DMS79 (cell line): ENCODE data around the gene PLD1.
"Not testable (repeated sequence)": the region's sequence is repeated elsewhere in the genome, so short reads cannot be mapped to it uniquely, and the experiment has no call there.

ENCODE experiments used
- DNase-seq: peaks from one replicate; lab custom pipeline; 2025; lab: John Stamatoyannopoulos, UW

PLD1 gene

DNA sequence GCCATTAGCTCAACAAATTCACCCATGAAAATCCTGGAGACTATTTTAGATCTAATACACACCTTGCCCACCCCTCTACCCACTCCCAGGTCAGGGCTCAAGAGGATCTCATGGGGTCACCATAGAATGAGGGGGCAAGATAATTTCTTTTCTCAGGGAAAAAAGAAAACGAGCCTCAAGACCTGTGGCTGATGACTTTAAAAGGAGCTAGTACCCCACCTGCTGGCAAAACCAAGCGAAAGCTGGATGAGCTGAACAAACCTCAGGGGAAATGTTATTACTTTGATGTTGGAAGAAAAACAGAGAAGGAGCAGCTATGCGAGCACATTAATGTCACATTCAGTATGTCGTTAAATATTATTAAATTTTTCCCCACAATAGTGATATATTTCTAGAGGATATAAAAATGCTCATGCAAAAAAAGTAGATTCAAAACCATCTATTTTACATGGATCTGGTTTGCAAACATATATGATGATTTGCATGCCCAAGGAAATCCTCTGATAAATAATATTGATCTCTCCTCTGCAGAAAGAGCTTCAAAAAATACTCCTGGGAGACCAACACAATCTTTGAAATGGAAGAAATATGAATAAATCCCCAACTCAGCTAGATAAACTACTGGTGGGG, 37.7 kb downstream of the PLD1 start:
- DNase-seq: no peak

DNA sequence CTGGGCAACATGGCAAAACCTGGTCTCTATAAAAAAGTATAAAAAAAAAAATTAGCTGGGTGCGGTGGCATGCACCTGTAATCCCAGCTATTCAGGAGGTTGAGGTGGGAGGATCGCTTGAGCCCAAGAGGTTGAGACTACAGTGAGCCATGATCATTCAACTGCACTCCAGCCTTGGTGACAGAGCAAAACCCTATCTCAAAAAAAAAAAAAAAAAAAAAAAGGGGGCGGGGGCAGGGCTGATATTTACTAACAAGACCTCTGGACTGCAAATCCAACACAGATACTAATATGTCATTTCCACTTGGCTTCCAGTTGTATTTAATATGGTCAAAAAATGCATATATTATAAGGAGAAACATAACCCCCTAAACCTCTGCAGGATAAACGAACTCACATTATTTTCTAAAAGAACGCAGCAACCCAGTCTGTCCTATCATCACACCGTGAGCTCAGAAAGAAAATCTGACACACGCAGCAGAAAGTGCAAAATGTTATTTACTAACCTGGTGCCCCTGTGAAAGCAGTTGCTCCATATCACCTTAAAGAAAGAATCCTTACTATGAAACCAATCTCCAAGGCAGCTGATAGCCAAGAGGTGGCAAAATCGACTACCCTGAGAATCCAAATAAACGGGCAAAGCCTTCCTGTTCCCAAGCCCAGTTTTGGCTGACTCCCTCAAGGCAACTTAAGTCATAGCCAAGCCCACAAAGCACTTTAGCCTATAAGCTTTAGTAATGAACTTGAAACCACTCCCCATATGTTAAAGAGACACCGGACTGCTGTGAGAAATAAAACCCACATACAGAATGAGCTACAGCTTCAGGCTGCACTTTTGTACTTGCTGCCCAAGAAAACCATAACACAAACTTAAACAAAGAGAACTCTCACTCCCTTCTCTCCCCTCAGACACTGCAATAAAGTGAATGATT, 39.3 kb downstream of the PLD1 start:
- DNase-seq: no peak

DNA sequence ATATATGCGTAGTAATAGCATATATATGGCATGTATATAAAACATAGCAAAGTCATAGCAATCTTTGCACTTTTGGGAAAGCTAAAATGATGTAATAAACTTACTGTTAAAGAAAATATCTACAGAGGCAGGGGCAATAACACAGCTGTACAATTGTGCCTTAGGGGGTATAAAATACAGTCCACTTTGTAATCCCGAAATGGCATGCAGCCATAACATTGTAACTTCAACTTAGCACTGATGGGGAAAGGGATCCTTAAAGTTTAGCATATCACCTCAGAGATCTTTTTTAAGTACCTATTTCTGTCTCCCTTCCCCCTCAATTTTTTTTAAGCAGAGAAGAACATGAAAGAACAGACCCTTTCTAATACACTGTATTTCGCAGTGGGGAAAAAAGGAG, 40.8 kb downstream of the PLD1 start:
- no peak for DNase-seq

GRCh38 chr3:171768986-171769385, 41.3 kb downstream of the PLD1 start:
- DNase-seq: no peak

- DNase-seq: no peak
These were observed 41.9 kb downstream of the PLD1 start for GRCh38 chr3:171768281-171768900.

DNA sequence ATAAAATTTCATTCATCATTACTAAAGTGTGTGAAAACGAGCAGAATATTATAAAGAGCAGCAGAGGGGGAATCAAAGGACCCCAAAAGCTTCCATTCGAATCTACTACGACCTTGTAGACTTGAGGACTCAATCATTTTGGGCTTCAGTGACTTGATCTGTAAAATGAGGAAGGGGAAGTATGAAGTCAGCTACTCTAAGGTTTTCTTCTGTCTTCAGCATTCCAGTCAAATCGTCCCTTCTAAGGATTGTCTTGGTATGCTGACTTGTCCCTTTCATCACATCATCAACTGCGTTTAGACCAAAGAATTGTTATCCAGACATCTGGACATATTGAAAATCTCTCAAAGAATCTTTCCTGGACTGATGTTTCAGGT, 44.8 kb downstream of the PLD1 start:
- DNase-seq: no peak

DNA sequence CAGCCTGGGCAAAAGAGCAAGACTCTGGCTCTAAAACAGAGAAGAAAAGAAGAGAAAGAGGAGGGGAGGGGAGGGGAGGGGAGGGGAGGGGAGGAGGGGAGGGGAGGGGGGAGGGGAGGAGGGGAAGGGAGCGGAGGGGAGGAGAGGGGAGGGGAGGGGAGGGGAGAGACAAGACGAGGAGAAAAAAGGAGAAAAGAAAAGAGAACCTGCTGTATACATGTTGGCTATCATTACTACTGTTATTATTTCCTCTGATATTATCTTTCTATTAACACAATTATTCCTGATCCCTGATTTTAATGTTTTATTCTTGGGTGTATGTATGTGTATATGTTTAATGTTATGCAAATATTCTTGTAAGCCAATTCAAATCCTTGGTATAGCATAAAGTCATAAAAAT, 46.9 kb downstream of the PLD1 start:
- no peak for DNase-seq

- DNase-seq: no peak
These were observed 49.8 kb downstream of the PLD1 start for GRCh38 chr3:171760477-171760876.

DNA sequence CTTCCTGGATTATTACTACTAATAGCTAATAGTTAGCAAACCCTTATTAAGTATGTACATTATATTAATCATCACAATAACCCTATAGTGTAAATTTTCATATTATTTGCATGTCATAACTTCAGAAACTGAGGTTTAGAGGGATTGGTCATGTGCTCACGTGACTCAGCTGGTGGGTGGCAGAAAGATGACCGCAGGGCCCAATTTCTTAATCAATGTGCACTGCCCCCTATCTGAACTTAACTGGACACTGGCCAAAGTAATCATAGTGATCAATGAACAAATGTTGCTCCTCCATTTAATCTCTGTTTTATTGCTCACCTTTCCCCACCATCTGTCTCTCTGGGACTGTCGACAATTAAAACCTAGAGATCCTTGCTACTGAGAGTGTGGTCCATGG, 52.2 kb downstream of the PLD1 start:
- DNase-seq: no peak

GRCh38 chr3:171757361-171758034, 52.8 kb downstream of the PLD1 start:
- no peak for DNase-seq

DNA sequence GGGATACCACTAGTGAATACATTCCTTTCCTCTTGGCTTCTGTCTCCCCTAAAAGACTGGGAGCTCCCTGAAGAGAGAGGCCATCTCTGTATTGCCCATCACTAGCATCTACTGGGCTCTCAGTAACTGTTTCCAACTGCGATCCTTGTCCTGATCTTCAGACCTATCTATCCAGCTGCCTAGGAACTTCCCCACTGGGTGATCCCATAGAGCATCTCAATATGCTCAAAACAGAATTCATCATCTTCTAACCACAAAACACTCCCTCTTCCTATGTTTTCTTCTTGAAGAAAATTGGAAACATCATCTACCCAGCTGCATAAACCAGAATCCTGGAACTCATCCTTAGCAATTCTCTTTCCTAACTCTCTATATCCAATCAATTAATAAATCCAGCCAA, 54.6 kb downstream of the PLD1 start:
- no peak for DNase-seq

DNA sequence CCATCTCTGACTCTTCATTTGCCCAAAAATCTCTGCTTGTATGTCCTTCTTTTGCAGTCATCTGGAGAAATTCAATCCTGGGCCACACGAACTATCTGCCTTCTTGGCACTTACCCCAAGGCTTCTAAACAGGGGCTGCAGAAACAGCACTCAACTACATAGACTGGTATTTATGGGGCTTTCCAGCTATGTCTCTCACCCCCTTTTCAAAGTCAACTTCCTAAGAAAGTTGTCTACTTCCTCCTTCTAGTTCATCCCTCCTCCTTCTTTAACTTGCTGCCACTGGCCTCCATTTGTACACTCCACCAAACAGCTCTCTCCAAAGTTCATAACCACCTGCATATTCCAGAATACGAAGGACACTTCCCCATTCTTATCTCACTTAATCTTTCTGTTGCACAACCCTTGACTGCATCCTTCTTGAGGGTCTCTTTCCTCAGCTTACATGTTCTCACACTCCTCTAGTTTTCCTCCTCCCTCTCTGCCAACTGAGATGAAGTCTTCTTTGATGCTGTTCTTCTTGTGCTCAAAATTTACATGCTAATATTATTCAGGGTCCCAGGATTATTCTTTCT, 55.2 kb downstream of the PLD1 start:
- no peak for DNase-seq

DNA sequence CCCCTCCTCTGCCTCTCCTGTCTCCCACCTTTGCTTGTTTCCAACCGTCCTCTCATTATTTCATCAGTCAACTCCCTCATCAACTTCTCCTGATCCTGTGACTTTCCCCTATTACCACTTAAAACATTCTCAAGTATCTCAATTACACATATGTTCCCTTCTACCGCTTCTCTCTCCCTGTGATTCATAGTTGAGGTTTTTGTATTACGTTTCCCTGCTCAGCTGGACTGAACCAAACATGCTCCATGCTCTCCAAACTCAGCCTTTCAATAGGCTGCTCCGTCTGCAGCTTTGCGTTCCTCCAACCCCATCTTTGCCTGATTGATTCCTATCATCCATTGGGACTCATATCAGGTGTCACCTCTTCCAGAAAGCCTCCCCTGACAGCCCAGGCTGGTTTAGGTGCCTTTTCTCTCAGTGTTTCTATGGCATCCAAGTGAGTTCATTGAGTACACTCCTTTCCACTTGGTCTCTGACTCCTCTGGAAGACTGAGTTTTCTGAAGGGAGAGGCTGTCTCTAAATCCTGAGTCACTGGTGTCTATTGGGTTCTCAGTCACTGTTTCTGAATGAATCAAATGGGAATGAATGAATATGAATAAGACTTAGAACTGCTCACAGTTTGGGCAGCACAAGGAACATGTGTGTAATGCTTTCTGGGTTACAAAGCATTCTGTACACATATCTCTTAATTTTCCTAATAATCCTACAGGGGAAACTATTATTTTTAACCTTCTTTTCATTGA, 56.4 kb downstream of the PLD1 start:
- no peak for DNase-seq

- no peak for DNase-seq
These were observed 57.2 kb downstream of the PLD1 start for GRCh38 chr3:171753025-171753472.

- DNase-seq: no peak
These were observed 58.0 kb downstream of the PLD1 start for GRCh38 chr3:171752329-171752728.

DNA sequence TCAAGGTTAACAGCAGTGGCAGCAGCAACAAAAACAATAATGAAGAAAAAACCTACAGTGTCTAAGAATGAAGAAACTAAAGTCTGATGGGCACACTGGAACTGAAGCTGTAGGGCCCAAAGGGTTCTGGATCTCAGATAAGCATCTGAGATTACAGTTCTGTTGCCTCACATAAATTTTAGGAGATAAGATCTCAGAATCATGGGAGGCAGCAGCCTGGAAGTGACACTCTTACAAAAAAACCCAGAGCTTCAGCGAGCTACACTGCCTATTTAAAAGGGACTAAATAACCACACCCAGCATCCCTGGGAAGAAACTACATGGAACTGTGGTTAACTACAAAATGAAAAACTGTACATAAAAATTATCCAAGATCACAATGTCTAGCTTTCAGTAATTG, 61.2 kb downstream of the PLD1 start:
- no peak for DNase-seq

DNA sequence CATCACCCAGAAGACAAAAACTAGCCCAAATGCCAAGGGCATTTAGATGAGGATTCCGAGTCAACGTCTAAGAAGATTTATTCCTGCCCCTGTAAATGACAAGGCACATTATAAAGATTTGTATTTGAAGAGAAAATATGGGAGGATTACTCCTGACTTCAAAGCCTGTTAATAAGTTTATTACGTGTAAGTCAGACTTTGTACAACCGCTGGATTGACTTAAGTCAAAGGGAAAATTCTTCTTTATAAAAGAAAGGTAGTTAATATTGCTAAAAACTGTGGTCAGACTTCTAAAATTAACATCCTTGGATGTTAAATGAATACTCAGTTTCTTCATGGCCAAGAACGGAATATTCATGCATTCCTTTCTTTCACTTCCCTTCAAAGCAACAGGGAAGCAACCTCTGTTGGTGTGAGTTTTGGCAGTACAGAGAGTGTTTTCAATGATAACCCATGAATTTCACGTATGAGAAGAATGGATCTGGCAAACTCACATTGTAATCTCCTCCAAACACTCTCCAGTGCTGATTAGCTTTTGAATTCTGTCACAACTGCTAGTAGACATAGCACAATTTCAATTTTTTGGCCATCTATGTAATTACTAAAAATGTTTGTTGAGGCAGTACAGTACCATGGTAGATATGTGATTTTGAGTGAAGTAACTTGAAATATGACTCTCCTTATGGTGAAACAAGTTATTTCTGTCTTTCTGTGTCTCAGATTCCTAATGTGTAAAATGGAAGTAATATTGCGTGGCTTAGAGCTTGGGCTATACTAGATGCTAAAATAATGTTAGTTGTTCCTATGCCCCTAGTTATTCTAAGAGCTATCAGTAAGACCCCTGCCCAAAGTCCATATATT, 62.0 kb downstream of the PLD1 start:
- DNase-seq: no peak

DNA sequence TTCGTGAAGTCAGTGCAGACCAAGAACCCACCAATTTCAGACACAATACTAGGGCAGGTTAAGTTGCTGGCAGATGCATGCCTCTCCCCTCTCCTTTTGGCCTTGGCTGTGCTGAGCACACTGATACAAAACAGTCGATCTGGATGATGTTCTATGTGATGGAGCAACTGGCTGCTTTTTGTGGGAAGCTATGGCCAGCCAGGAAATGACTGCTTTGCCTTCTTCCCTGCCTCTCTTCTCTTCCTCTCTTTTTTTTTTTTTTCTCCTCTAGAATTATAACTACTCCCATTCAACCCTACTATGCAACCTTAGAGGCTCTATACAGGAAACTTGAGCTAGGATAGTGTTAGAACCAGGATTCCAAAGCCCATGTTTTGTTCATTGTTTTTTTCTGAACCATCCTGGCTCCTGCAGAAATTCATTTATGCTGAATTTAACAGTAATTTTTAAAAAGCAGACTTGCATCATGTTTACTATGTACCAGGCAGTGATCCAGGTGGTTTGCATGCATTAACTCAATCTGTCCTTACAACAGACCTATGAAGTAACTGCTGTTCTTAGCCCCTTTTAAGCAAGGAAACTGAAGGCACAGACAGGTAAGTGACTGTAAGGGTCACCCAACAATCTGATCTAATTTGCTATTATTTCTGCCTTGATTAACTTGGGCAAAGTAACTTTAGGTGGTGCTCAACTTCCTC, 62.9 kb downstream of the PLD1 start:
- no peak for DNase-seq

GRCh38 chr3:171746320-171747222, 63.7 kb downstream of the PLD1 start:
- not testable (repeated sequence) for DNase-seq
